ENCODE data around the gene ADPRM.

DNA sequence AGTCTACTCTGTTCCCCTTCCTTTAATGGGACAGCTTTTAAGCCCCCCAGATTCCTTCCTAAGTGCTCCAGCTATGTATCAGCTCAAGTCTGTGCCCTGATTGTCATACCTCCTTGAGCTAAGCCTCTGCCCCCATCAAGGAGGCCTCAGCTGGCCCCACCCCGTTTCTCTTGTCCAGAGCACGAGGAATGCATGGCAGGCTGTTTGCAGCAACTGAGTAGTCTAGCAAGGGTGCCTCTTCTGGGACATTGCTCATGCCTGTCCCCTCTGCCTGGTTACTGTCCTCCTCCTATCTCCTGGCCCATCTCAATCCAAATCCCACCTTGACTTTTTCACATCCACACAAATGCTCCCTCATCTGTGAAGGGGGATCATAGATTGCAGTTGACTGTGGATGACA, 60.3 kb downstream of the ADPRM start:
- TF ChIP-seq, protein P1, sequence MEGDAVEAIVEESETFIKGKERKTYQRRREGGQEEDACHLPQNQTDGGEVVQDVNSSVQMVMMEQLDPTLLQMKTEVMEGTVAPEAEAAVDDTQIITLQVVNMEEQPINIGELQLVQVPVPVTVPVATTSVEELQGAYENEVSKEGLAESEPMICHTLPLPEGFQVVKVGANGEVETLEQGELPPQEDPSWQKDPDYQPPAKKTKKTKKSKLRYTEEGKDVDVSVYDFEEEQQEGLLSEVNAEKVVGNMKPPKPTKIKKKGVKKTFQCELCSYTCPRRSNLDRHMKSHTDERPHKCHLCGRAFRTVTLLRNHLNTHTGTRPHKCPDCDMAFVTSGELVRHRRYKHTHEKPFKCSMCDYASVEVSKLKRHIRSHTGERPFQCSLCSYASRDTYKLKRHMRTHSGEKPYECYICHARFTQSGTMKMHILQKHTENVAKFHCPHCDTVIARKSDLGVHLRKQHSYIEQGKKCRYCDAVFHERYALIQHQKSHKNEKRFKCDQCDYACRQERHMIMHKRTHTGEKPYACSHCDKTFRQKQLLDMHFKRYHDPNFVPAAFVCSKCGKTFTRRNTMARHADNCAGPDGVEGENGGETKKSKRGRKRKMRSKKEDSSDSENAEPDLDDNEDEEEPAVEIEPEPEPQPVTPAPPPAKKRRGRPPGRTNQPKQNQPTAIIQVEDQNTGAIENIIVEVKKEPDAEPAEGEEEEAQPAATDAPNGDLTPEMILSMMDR (conservative IDR thresholded peaks at IDR 0.05 in 1 of 2, IDR thresholded peaks at IDR 0.05 in 1 of 2; ENCODE audit: low read depth in 1 of 2, low read length in 2 of 2), result no peak
- TF ChIP-seq EZH2 (IDR thresholded peaks at IDR 0.05; ENCODE audit: low read length, missing control alignments), result no peak
